CD4-positive, CD25-positive, alpha-beta regulatory T cell (primary cell): ENCODE results near the gene IKZF1. TPM values are rescaled to one million over a fixed set of nuclear protein-coding genes. Genes with fewer than 3 reads are reported as not detected.

ENCODE experiments used
- ATAC-seq, 2 donors: fragments of 150-1000 bp; cut with Tn5 transposase; one replicate each; pipeline ENCODE4 v1.10.0; 2021; ENCODE audit warnings: low read depth in 2 of 2, moderate number of reproducible peaks in 2 of 2, moderate library complexity in 1 of 2
- DNase-seq, 3 donors: peaks; one replicate each; pipeline versions ENCODE4 v3.0.0 to v3.0.0-alpha.2; 2012 to 2022; ENCODE audit warnings: mixed read lengths in 1 of 3
- H3K27ac ChIP-seq: one replicate; pipeline ENCODE4 v1.7.0; 2013; ENCODE audit warnings: mild to moderate bottlenecking, low read length; ENCODE audit not compliant: insufficient read depth, poor library complexity, severe bottlenecking
- H3K27me3 ChIP-seq: one replicate; pipeline ENCODE4 v1.7.0; 2013; ENCODE audit warnings: low read length; ENCODE audit not compliant: control insufficient read depth, insufficient read depth
- H3K36me3 ChIP-seq: one replicate; pipeline ENCODE4 v1.7.0; 2013; ENCODE audit warnings: mild to moderate bottlenecking, low read length, moderate library complexity; ENCODE audit not compliant: control insufficient read depth, insufficient read depth
- H3K4me1 ChIP-seq: 2 replicates; pipeline ENCODE4 v1.7.0; 2013; ENCODE audit warnings: mild to moderate bottlenecking, low read length; ENCODE audit not compliant: insufficient read depth, control insufficient read depth, poor library complexity, severe bottlenecking
- H3K4me3 ChIP-seq: one replicate; pipeline ENCODE4 v1.7.0; 2013; ENCODE audit warnings: low read depth, mild to moderate bottlenecking, low read length, moderate library complexity
- H3K9me3 ChIP-seq, 2 experiments: 1 replicate in 1 of 2; 2 replicates in 1 of 2; pipeline ENCODE4 v1.7.0; 2013; ENCODE audit warnings: low read length in 2 of 2, mild to moderate bottlenecking in 1 of 2, moderate library complexity in 1 of 2; ENCODE audit not compliant: control insufficient read depth in 2 of 2
- H3K27ac Mint-ChIP-seq, 3 donors: one replicate each; pipeline ENCODE4 v1.8.0; 2020 to 2022; ENCODE audit warnings: mild to moderate bottlenecking in 3 of 3, mixed read lengths in 3 of 3, moderate library complexity in 2 of 3
- H3K27me3 Mint-ChIP-seq: one replicate; pipeline ENCODE4 v1.8.0; 2022; ENCODE audit warnings: mild to moderate bottlenecking, mixed read lengths
- H3K36me3 Mint-ChIP-seq: one replicate; pipeline ENCODE4 v1.8.0; 2020; ENCODE audit warnings: mixed read lengths
- H3K4me1 Mint-ChIP-seq, 4 donors: one replicate each; pipeline ENCODE4 v1.8.0; 2020 to 2022; ENCODE audit warnings: mixed read lengths in 4 of 4, mild to moderate bottlenecking in 1 of 4
- H3K4me3 Mint-ChIP-seq, 4 donors: one replicate each; pipeline ENCODE4 v1.8.0; 2020 to 2022; ENCODE audit warnings: mild to moderate bottlenecking in 4 of 4, mixed read lengths in 4 of 4, moderate library complexity in 3 of 4
- H3K9me3 Mint-ChIP-seq, 7 donors: one replicate each; pipeline ENCODE4 v1.8.0; 2020 to 2022; ENCODE audit warnings: mixed read lengths in 7 of 7, mild to moderate bottlenecking in 3 of 7, moderate library complexity in 2 of 7
- polyA plus RNA-seq, 4 donors: library from polyadenylated mRNA; unstranded; fragments of 300-500 nt; fragmentation: Illumina TruSeq; gene quantifications; one replicate each; pipeline ENCODE4 v1.2.3, GENCODE V29; 2021
- total RNA-seq: library from RNA; stranded (reverse); gene quantifications from one replicate; pipeline ENCODE4 v1.2.3, GENCODE V29; 2022

The IKZF1 gene
- total and polyA plus RNA-seq, 5 donors from 2014 or later, result 153 to 376 (median 169) TPM

- Mint-ChIP-seq H3K4me3 (no peak overlapping the region), H3K4me1 (peaks cover 18 to 56% (median 34%) of the 10 kb centered on the region in 4 donors), H3K27ac (no peak overlapping the region), H3K9me3 (no peaks in the 10 kb centered on the region), H3K27me3 (no peaks in the 10 kb centered on the region), H3K36me3 (peaks cover 41% of the 10 kb centered on the region)
- H3K27ac ChIP-seq, result peak overlapping the region; percentile 85
- DNase-seq, result peak in 2 of 3 donors; percentile 71 to 82
- H3K4me1 ChIP-seq, result peaks cover 85% of the 10 kb centered on the region
- ATAC-seq, result peak; percentile 62 to 69
- H3K9me3 ChIP-seq, result no peaks in the 10 kb centered on the region
- peak overlapping the region; percentile 91 for H3K4me3 ChIP-seq
- peaks cover 45% of the 10 kb centered on the region for H3K36me3 ChIP-seq
- no peaks in the 10 kb centered on the region for H3K27me3 ChIP-seq
Observed at GRCh38 chr7:50331564-50332208, 27.2 kb downstream of the IKZF1 start.

GRCh38 chr7:50332241-50333165 lies 28.0 kb downstream of the IKZF1 start:
- no peaks in the 10 kb centered on the region for H3K9me3 ChIP-seq
- peak overlapping the region; percentile 85 for H3K27ac ChIP-seq
- Mint-ChIP-seq H3K9me3 (no peaks in the 10 kb centered on the region), H3K27me3 (no peaks in the 10 kb centered on the region), H3K4me1 (peaks cover 12 to 57% (median 33%) of the 10 kb centered on the region in 4 donors), H3K4me3 (no peak overlapping the region), H3K36me3 (peaks cover 39% of the 10 kb centered on the region), H3K27ac (no peak overlapping the region)
- peaks cover 87% of the 10 kb centered on the region for H3K4me1 ChIP-seq
- no peaks in the 10 kb centered on the region for H3K27me3 ChIP-seq
- DNase-seq (no peak), ATAC-seq (no peak)
- H3K4me3 ChIP-seq, result peak overlapping the region; percentile 91
- H3K36me3 ChIP-seq, result peaks cover 44% of the 10 kb centered on the region

- peak overlapping the region; percentile 91 for H3K4me3 ChIP-seq
- H3K9me3 ChIP-seq, result no peaks in the 10 kb centered on the region
- peak; percentile 20 to 29 for ATAC-seq
- peak overlapping the region; percentile 85 for H3K27ac ChIP-seq
- peaks cover 34% of the 10 kb centered on the region for H3K36me3 Mint-ChIP-seq
- H3K27me3 Mint-ChIP-seq, result no peaks in the 10 kb centered on the region
- no peak overlapping the region for H3K4me3 Mint-ChIP-seq
- DNase-seq, result peak; percentile 48 to 85 (median 73)
- no peak overlapping the region for H3K27ac Mint-ChIP-seq
- H3K27me3 ChIP-seq, result no peaks in the 10 kb centered on the region
- H3K4me1 ChIP-seq, result peaks cover 89% of the 10 kb centered on the region
- peaks cover 40% of the 10 kb centered on the region for H3K36me3 ChIP-seq
- H3K9me3 Mint-ChIP-seq, result no peaks in the 10 kb centered on the region
- peaks cover 5 to 58% (median 35%) of the 10 kb centered on the region in 4 donors for H3K4me1 Mint-ChIP-seq
Observed at GRCh38 chr7:50333221-50333651, 28.7 kb downstream of the IKZF1 start.

GRCh38 chr7:50334341-50334994 lies 30.0 kb downstream of the IKZF1 start:
- Mint-ChIP-seq H3K4me1 (peaks cover 0 to 65% (median 39%) of the 10 kb centered on the region in 4 donors), H3K27me3 (no peaks in the 10 kb centered on the region), H3K9me3 (no peaks in the 10 kb centered on the region), H3K4me3 (no peak overlapping the region), H3K27ac (no peak overlapping the region), H3K36me3 (peaks cover 30% of the 10 kb centered on the region)
- Histone ChIP-seq H3K36me3 (peaks cover 30% of the 10 kb centered on the region), H3K4me3 (peak overlapping the region; percentile 91), H3K4me1 (peaks cover 99% of the 10 kb centered on the region), H3K27ac (peak overlapping the region; percentile 97), H3K9me3 (no peaks in the 10 kb centered on the region), H3K27me3 (no peaks in the 10 kb centered on the region)
- ATAC-seq (no peak), DNase-seq (peak in 1 of 3 donors; percentile 9)

GRCh38 chr7:50335230-50335794 lies 30.8 kb downstream of the IKZF1 start:
- peak overlapping the region; percentile 97 for H3K27ac ChIP-seq
- no peak overlapping the region for H3K27ac Mint-ChIP-seq
- H3K9me3 ChIP-seq, result no peaks in the 10 kb centered on the region
- H3K4me1 ChIP-seq, result peaks cover 99% of the 10 kb centered on the region
- H3K27me3 ChIP-seq, result no peaks in the 10 kb centered on the region
- no peaks in the 10 kb centered on the region for H3K9me3 Mint-ChIP-seq
- peak overlapping the region; percentile 91 for H3K4me3 ChIP-seq
- no peaks in the 10 kb centered on the region for H3K27me3 Mint-ChIP-seq
- ATAC-seq (no peak), DNase-seq (peak in 1 of 3 donors; percentile 10)
- H3K4me3 Mint-ChIP-seq, result no peak overlapping the region
- peaks cover 24% of the 10 kb centered on the region for H3K36me3 Mint-ChIP-seq
- peaks cover 0 to 65% (median 36%) of the 10 kb centered on the region in 4 donors for H3K4me1 Mint-ChIP-seq
- H3K36me3 ChIP-seq, result peaks cover 21% of the 10 kb centered on the region

GRCh38 chr7:50335795-50336754 lies 31.6 kb downstream of the IKZF1 start:
- H3K4me3 Mint-ChIP-seq, result peak overlapping the region in 2 of 4 donors; percentile 45 to 79
- H3K9me3 ChIP-seq, result no peaks in the 10 kb centered on the region
- peaks cover 15% of the 10 kb centered on the region for H3K36me3 ChIP-seq
- peak overlapping the region; percentile 97 for H3K27ac ChIP-seq
- no peaks in the 10 kb centered on the region for H3K27me3 Mint-ChIP-seq
- DNase-seq (peak; percentile 55 to 81 (median 73)), ATAC-seq (peak; percentile 63 to 64)
- H3K4me1 Mint-ChIP-seq, result peaks cover 0 to 61% (median 31%) of the 10 kb centered on the region in 4 donors
- no peaks in the 10 kb centered on the region for H3K27me3 ChIP-seq
- H3K4me1 ChIP-seq, result peaks cover 99% of the 10 kb centered on the region
- H3K27ac Mint-ChIP-seq, result no peak overlapping the region
- no peaks in the 10 kb centered on the region for H3K9me3 Mint-ChIP-seq
- H3K36me3 Mint-ChIP-seq, result peaks cover 18% of the 10 kb centered on the region
- H3K4me3 ChIP-seq, result peak overlapping the region; percentile 91
